ENCODE results near the gene RAF1. TPM values are rescaled to one million over a fixed set of nuclear protein-coding genes. Genes with fewer than 3 reads are reported as not detected.

Gene RAF1
- total and polyA plus RNA-seq, 2 of the 13 experiments (the other 11 are each of a cell fraction or from before 2014, with no cell fraction given): 72.2 to 91.4 TPM

DNA sequence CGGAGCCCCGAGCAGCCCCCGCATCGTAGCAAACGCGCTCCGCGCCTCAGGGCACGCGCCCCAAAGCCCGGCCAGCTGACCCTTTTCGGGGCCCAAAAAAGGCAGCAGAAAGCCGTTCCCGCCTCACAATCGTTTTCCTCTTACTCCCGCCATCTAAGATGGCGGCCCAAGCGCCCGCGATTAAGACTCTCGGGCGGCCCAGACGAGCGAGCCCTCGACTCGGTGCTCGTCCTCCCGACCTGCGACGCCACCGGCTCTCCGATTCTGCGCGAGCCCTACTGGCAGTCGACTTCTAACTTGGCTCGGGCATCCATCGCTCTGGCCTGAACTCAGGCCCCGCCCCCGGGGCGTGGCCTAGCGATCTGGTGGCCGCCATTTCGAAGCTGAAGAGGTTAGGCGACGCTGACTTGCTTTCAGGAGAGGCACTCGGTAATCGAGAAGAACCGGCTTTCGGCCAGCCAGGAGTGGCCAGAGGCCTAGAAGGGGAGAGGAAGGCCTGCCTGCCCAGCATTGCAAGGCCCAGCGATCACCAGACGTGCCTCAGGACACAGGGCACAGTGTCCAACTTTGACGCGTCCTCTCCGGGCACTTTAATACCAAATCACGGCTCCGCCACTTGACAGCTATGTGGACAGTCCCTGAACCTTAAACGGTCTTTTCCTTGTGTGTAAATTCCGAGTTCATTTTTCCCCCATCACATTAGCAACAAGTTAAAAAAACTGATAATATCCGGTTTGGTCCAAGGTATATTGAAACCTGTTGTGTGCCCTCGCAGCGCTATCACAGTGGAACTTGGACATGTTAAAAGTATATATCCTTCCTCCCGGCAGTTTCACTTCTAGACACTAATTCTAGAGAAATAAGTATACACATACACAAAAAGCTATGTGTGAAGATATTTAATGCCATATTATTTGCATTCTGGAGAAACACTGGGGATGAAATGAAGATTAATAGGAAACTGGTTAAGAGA is at the start of gene RAF1 (continued):
- TF ChIP-seq BORCS8-MEF2B (CRISPR knock-in tag; IDR thresholded peaks at IDR 0.05): no peak; the same call in 1 of the 2 replicates
- peak; percentile 81 for TF ChIP-seq RXRB (CRISPR knock-in tag; IDR thresholded peaks at IDR 0.05; ENCODE audit: borderline replicate concordance)
- TF ChIP-seq, protein P1, sequence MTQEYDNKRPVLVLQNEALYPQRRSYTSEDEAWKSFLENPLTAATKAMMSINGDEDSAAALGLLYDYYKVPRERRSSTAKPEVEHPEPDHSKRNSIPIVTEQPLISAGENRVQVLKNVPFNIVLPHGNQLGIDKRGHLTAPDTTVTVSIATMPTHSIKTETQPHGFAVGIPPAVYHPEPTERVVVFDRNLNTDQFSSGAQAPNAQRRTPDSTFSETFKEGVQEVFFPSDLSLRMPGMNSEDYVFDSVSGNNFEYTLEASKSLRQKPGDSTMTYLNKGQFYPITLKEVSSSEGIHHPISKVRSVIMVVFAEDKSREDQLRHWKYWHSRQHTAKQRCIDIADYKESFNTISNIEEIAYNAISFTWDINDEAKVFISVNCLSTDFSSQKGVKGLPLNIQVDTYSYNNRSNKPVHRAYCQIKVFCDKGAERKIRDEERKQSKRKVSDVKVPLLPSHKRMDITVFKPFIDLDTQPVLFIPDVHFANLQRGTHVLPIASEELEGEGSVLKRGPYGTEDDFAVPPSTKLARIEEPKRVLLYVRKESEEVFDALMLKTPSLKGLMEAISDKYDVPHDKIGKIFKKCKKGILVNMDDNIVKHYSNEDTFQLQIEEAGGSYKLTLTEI (CRISPR knock-in tag; conservative IDR thresholded peaks at IDR 0.05): no peak
- TF ChIP-seq ZNF777 (CRISPR knock-in tag; IDR thresholded peaks at IDR 0.05): no peak
- TF ChIP-seq ZNF17 (CRISPR knock-in tag; IDR thresholded peaks at IDR 0.05): no peak
- TF ChIP-seq, protein P2, sequence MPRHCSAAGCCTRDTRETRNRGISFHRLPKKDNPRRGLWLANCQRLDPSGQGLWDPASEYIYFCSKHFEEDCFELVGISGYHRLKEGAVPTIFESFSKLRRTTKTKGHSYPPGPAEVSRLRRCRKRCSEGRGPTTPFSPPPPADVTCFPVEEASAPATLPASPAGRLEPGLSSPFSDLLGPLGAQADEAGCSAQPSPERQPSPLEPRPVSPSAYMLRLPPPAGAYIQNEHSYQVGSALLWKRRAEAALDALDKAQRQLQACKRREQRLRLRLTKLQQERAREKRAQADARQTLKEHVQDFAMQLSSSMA (CRISPR knock-in tag; IDR thresholded peaks at IDR 0.05): no peak
- TF ChIP-seq ZNF432 (CRISPR knock-in tag; IDR thresholded peaks at IDR 0.05; ENCODE audit: borderline replicate concordance): no peak
- TF ChIP-seq, protein P3, sequence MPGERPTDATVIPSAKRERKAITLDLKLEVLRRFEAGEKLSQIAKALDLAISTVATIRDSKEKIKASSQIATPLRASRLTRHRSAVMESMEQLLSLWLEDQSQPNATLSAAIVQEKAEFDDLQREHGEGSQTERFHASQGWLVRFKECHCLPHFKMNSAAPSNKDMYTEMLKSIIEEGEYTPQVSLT (CRISPR knock-in tag; IDR thresholded peaks at IDR 0.05; ENCODE audit: borderline replicate concordance, low read depth): no peak; the same call in 1 of the 2 replicates
- no peak; the same call in 1 of the 2 replicates for TF ChIP-seq MTF2 (CRISPR knock-in tag; IDR thresholded peaks at IDR 0.05; ENCODE audit: borderline replicate concordance)
- TF ChIP-seq CHD4 (IDR thresholded peaks at IDR 0.05; ENCODE audit: borderline replicate concordance, low read length): no peak
- no peak for TF ChIP-seq NKX3-1 (CRISPR knock-in tag; IDR thresholded peaks at IDR 0.05)
- TF ChIP-seq, protein P4, sequence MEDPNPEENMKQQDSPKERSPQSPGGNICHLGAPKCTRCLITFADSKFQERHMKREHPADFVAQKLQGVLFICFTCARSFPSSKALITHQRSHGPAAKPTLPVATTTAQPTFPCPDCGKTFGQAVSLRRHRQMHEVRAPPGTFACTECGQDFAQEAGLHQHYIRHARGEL (CRISPR knock-in tag; IDR thresholded peaks at IDR 0.05): no peak
- TF ChIP-seq, protein P5, sequence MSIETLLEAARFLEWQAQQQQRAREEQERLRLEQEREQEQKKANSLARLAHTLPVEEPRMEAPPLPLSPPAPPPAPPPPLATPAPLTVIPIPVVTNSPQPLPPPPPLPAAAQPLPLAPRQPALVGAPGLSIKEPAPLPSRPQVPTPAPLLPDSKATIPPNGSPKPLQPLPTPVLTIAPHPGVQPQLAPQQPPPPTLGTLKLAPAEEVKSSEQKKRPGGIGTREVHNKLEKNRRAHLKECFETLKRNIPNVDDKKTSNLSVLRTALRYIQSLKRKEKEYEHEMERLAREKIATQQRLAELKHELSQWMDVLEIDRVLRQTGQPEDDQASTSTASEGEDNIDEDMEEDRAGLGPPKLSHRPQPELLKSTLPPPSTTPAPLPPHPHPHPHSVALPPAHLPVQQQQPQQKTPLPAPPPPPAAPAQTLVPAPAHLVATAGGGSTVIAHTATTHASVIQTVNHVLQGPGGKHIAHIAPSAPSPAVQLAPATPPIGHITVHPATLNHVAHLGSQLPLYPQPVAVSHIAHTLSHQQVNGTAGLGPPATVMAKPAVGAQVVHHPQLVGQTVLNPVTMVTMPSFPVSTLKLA (IDR thresholded peaks at IDR 0.05): no peak
- no peak for TF ChIP-seq RARG (CRISPR knock-in tag; IDR thresholded peaks at IDR 0.05; ENCODE audit: low read depth)
- 0 out of 2 replicates have a peak, but pooled peaks have one; percentile 31 for TF ChIP-seq ZSCAN30 (CRISPR knock-in tag; IDR thresholded peaks at IDR 0.05)
- 0 out of 2 replicates have a peak, but pooled peaks have one; percentile 43 for TF ChIP-seq ZNF709 (CRISPR knock-in tag; IDR thresholded peaks at IDR 0.05)
- TF ChIP-seq RFXAP (CRISPR knock-in tag; IDR thresholded peaks at IDR 0.05; ENCODE audit: borderline replicate concordance): peak; percentile 31; the same call in 1 of the 2 replicates
- no peak for TF ChIP-seq TOPORS (CRISPR knock-in tag; IDR thresholded peaks at IDR 0.05)
- TF ChIP-seq TCF7 (IDR thresholded peaks at IDR 0.05; ENCODE audit: low read depth): no peak
- TF ChIP-seq ARID2 (CRISPR knock-in tag; IDR thresholded peaks at IDR 0.05; ENCODE audit: borderline replicate concordance): 0 out of 2 replicates have a peak, but pooled peaks have one; percentile 76
- TF ChIP-seq ZBTB7B (CRISPR knock-in tag; IDR thresholded peaks at IDR 0.05): peak; percentile 39; the same call in 1 of the 2 replicates
- TF ChIP-seq RCOR2 (CRISPR knock-in tag; IDR thresholded peaks at IDR 0.05): no peak; the same call in 1 of the 2 replicates
- TF ChIP-seq, protein P6, sequence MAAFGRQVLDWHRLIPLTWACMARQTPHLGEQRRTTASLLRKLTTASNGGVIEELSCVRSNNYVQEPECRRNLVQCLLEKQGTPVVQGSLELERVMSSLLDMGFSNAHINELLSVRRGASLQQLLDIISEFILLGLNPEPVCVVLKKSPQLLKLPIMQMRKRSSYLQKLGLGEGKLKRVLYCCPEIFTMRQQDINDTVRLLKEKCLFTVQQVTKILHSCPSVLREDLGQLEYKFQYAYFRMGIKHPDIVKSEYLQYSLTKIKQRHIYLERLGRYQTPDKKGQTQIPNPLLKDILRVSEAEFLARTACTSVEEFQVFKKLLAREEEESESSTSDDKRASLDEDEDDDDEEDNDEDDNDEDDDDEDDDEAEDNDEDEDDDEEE (CRISPR knock-in tag; IDR thresholded peaks at IDR 0.05): no peak; the same call in 1 of the 2 replicates
- TF ChIP-seq PHB2 (IDR thresholded peaks at IDR 0.05; ENCODE audit: partially characterized antibody): no peak
